CD14-positive monocyte (primary cell): ENCODE data around the gene VDAC1. TPM values are rescaled to one million over a fixed set of nuclear protein-coding genes. Genes with fewer than 3 reads are reported as not detected.

ENCODE experiments used
- DNase-seq, 3 donors: peaks; one replicate each; pipeline ENCODE4 v3.0.0-alpha.2; 2011 to 2022
- H2AFZ ChIP-seq: 2 replicates; pipeline ENCODE4 v1.6.0; 2012; ENCODE audit warnings: mild to moderate bottlenecking, low read depth, low read length, inconsistent platforms; ENCODE audit not compliant: insufficient read depth, poor library complexity, severe bottlenecking
- H3K27ac ChIP-seq, 2 donors: 1 replicate in 1 of 2; 2 replicates in 1 of 2; pipeline ENCODE4 v1.5.1; 2012 to 2013; ENCODE audit warnings: low read length in 2 of 2, control low read depth in 1 of 2, inconsistent platforms in 1 of 2, low read depth in 1 of 2, mild to moderate bottlenecking in 1 of 2
- H3K27me3 ChIP-seq, 2 donors: one replicate each; pipeline versions ENCODE4 v1.6.0 to v1.6.1; 2011 to 2013; ENCODE audit warnings: low read length in 2 of 2; ENCODE audit not compliant: control insufficient read depth in 2 of 2, insufficient read depth in 2 of 2
- H3K36me3 ChIP-seq, 2 donors: replicated peaks in 1 of 2; 1 replicate in 1 of 2; 2 replicates in 1 of 2; pipeline versions ENCODE4 v1.5.1 to v1.6.1; 2012 to 2013; ENCODE audit warnings: low read length in 2 of 2, control low read depth in 1 of 2, inconsistent platforms in 1 of 2, mild to moderate bottlenecking in 1 of 2; ENCODE audit not compliant: insufficient read depth in 2 of 2, control insufficient read depth in 1 of 2
- H3K4me1 ChIP-seq, 2 donors: 1 replicate in 1 of 2; 2 replicates in 1 of 2; pipeline versions ENCODE4 v1.5.1 to v1.6.1; 2012 to 2013; ENCODE audit warnings: low read length in 2 of 2, control low read depth in 1 of 2, inconsistent platforms in 1 of 2, mild to moderate bottlenecking in 1 of 2, moderate library complexity in 1 of 2; ENCODE audit not compliant: insufficient read depth in 2 of 2, control insufficient read depth in 1 of 2
- H3K4me2 ChIP-seq: replicated peaks from 2 replicates; pipeline ENCODE3; 2012; ENCODE audit warnings: low read length, moderate library complexity, mild to moderate bottlenecking; ENCODE audit not compliant: poor library complexity, severe bottlenecking; ENCODE audit errors: extremely low read depth
- H3K4me3 ChIP-seq, 3 experiments: fragments of 200-600 bp in 1 of 3; sonication (generic) in 1 of 3; replicated peaks in 1 of 3; 1 replicate in 2 of 3; 2 replicates in 1 of 3; pipeline ENCODE4 v1.5.1; 2011 to 2013; ENCODE audit warnings: low read length in 3 of 3, mild to moderate bottlenecking in 3 of 3, control low read depth in 2 of 3, low read depth in 2 of 3, inconsistent platforms in 1 of 3, moderate library complexity in 1 of 3
- H3K79me2 ChIP-seq: 2 replicates; pipeline ENCODE4 v1.6.0; 2012; ENCODE audit warnings: mild to moderate bottlenecking, control low read depth, inconsistent platforms, low read length, moderate library complexity; ENCODE audit not compliant: insufficient read depth
- H3K9ac ChIP-seq: 2 replicates; pipeline ENCODE4 v1.6.0; 2017; ENCODE audit warnings: low read length, mild to moderate bottlenecking; ENCODE audit not compliant: insufficient read depth, poor library complexity, severe bottlenecking
- H3K9me3 ChIP-seq, 2 donors: replicated peaks in 1 of 2; 1 replicate in 1 of 2; 2 replicates in 1 of 2; pipeline versions ENCODE4 v1.5.1 to v1.6.1; 2012 to 2013; ENCODE audit warnings: low read length in 2 of 2, control low read depth in 1 of 2; ENCODE audit not compliant: control insufficient read depth in 1 of 2, insufficient read depth in 1 of 2
- H4K20me1 ChIP-seq: 2 replicates; pipeline ENCODE4 v1.6.0; 2012; ENCODE audit warnings: mild to moderate bottlenecking, low read length, control low read depth, moderate library complexity; ENCODE audit not compliant: insufficient read depth
- H3K27ac Mint-ChIP-seq, 7 donors: one replicate each; pipeline ENCODE4 v1.8.0; 2020; ENCODE audit warnings: mild to moderate bottlenecking in 7 of 7, mixed read lengths in 7 of 7, moderate library complexity in 6 of 7, inconsistent platforms in 2 of 7
- H3K27me3 Mint-ChIP-seq, 3 donors: one replicate each; pipeline ENCODE4 v1.8.0; 2021 to 2022; ENCODE audit warnings: low read depth in 3 of 3, mild to moderate bottlenecking in 3 of 3, mixed read lengths in 3 of 3, moderate library complexity in 3 of 3, inconsistent platforms in 1 of 3
- H3K36me3 Mint-ChIP-seq, 2 donors: one replicate each; pipeline ENCODE4 v1.8.0; 2020; ENCODE audit warnings: mixed read lengths in 2 of 2, inconsistent platforms in 1 of 2, mild to moderate bottlenecking in 1 of 2
- H3K4me1 Mint-ChIP-seq: one replicate; pipeline ENCODE4 v1.8.0; 2020; ENCODE audit warnings: mild to moderate bottlenecking, mixed read lengths
- H3K4me3 Mint-ChIP-seq, 2 donors: one replicate each; pipeline ENCODE4 v1.8.0; 2020; ENCODE audit warnings: mild to moderate bottlenecking in 2 of 2, mixed read lengths in 2 of 2, moderate library complexity in 1 of 2
- H3K9me3 Mint-ChIP-seq, 7 donors: one replicate each; pipeline ENCODE4 v1.8.0; 2020 to 2022; ENCODE audit warnings: mixed read lengths in 7 of 7, mild to moderate bottlenecking in 6 of 7, moderate library complexity in 6 of 7, inconsistent platforms in 2 of 7
- CTCF ChIP-seq: fragments of 200-600 bp; IDR thresholded peaks from one replicate; pipeline ENCODE4 v1.8.0; 2022; ENCODE audit warnings: antibody characterized with exemption, mild to moderate bottlenecking
- WGBS: methylation state at CpG from one replicate; pipeline ENCODE4 v1.1.5; 2013; ENCODE audit warnings: missing lambda C conversion rate; ENCODE audit not compliant: insufficient coverage; 5-methylcytosine and 5-hydroxymethylcytosine counted together
- intact Hi-C, 2 donors: fragments of 100-400 bp; cut with micrococcal nuclease; formaldehyde crosslinking; loops; one replicate each; pipeline versions ENCODE4 v1.15.0 to v1.15.1; 2023
- polyA plus RNA-seq, 3 donors: library from polyadenylated mRNA; depleted of rRNA in 1 of 3; unstranded in 2 of 3; stranded (reverse) in 1 of 3; fragments of 300-500 nt in 2 of 3; fragments of >200 nt in 1 of 3; fragmentation: Illumina TruSeq in 2 of 3; gene quantifications; 1 replicate in 2 of 3; 2 replicates in 1 of 3; pipeline ENCODE4 v1.2.3, GENCODE V29; 2012 to 2021

VDAC1 gene
- polyA plus RNA-seq, 3 donors: 59.9 to 107 (median 84.4) TPM

GRCh38 chr5:134038138-134038537 is 33.4 kb upstream of the VDAC1 start:
- no peak overlapping the region for H3K4me3 Mint-ChIP-seq
- no peaks in the 10 kb centered on the region for H3K4me1 ChIP-seq
- H3K9ac ChIP-seq: no peak overlapping the region
- no peak for DNase-seq
- H3K4me3 ChIP-seq: no peak overlapping the region
- no peak overlapping the region for H3K4me2 ChIP-seq
- no peak overlapping the region for H2AFZ ChIP-seq
- no peaks in the 10 kb centered on the region for H3K9me3 Mint-ChIP-seq
- no peak overlapping the region for H3K27ac Mint-ChIP-seq
- no peaks in the 10 kb centered on the region for H3K36me3 ChIP-seq
- H4K20me1 ChIP-seq: no peaks in the 10 kb centered on the region
- TF ChIP-seq CTCF: no peak
- H3K27me3 Mint-ChIP-seq: peaks cover 4 to 14% (median 9%) of the 10 kb centered on the region in 3 donors
- peaks cover 2% of the 10 kb centered on the region for H3K4me1 Mint-ChIP-seq
- H3K36me3 Mint-ChIP-seq: no peaks in the 10 kb centered on the region
- no peaks in the 10 kb centered on the region for H3K79me2 ChIP-seq
- no peak overlapping the region for H3K27ac ChIP-seq
- no CpG with 5 or more reads among the region's 3 CpGs for WGBS
- H3K27me3 ChIP-seq: no peaks in the 10 kb centered on the region
- no peaks in the 10 kb centered on the region for H3K9me3 ChIP-seq
- intact Hi-C loops: no loop called here

GRCh38 chr5:134037160-134037559 is 32.4 kb upstream of the VDAC1 start:
- no peak overlapping the region for H3K27ac ChIP-seq
- no peaks in the 10 kb centered on the region for H3K36me3 Mint-ChIP-seq
- no peaks in the 10 kb centered on the region for H3K27me3 ChIP-seq
- intact Hi-C loops: no loop called here
- H3K4me3 ChIP-seq: no peak overlapping the region
- H3K4me2 ChIP-seq: no peak overlapping the region
- no peak overlapping the region for H3K4me3 Mint-ChIP-seq
- H3K27me3 Mint-ChIP-seq: peaks cover 4 to 19% (median 8%) of the 10 kb centered on the region in 3 donors
- H3K36me3 ChIP-seq: no peaks in the 10 kb centered on the region
- no peak overlapping the region for H3K9ac ChIP-seq
- H2AFZ ChIP-seq: no peak overlapping the region
- H3K27ac Mint-ChIP-seq: no peak overlapping the region
- H3K79me2 ChIP-seq: no peaks in the 10 kb centered on the region
- TF ChIP-seq CTCF: no peak
- no peaks in the 10 kb centered on the region for H4K20me1 ChIP-seq
- H3K4me1 ChIP-seq: no peaks in the 10 kb centered on the region
- peaks cover 2% of the 10 kb centered on the region for H3K4me1 Mint-ChIP-seq
- no peaks in the 10 kb centered on the region for H3K9me3 ChIP-seq
- DNase-seq: no peak
- 43% methylated on average over 2 of the region's 2 CpGs for WGBS
- H3K9me3 Mint-ChIP-seq: no peaks in the 10 kb centered on the region
